Fibroblast of pulmonary artery (primary cell): ENCODE results near the gene PTPRN2.
"Not testable (repeated sequence)": the region's sequence is repeated elsewhere in the genome, so short reads cannot be mapped to it uniquely, and the experiment has no call there.

Experiments
- DNase-seq: peaks from one replicate; pipeline ENCODE4 v3.0.0-alpha.2; 2010; ENCODE audit warnings: low read depth
- H3K4me3 ChIP-seq: replicated peaks from 2 replicates; pipeline ENCODE4 v1.5.1; 2011; ENCODE audit warnings: low read depth, mild to moderate bottlenecking, control low read depth, low read length, moderate library complexity
- CTCF ChIP-seq: IDR thresholded peaks from 2 replicates; pipeline ENCODE4 v1.5.1; 2011; ENCODE audit warnings: mild to moderate bottlenecking, control low read depth, low read length, inconsistent platforms; ENCODE audit errors: missing control alignments

Gene PTPRN2

GRCh38 chr7:157700231-157701005 lies 887.2 kb downstream of the PTPRN2 start:
- no peak overlapping the region for H3K4me3 ChIP-seq
- TF ChIP-seq CTCF = no peak
- DNase-seq = no peak

- no peak for TF ChIP-seq CTCF
- no peak overlapping the region for H3K4me3 ChIP-seq
- no peak for DNase-seq
Observed at GRCh38 chr7:157699357-157700013, 888.1 kb downstream of the PTPRN2 start.

- DNase-seq, H3K4me3 ChIP-seq: not testable (repeated sequence)
Observed at GRCh38 chr7:157697287-157697686, 890.3 kb downstream of the PTPRN2 start.

GRCh38 chr7:157695609-157696008 lies 892.0 kb downstream of the PTPRN2 start:
- H3K4me3 ChIP-seq, DNase-seq: not testable (repeated sequence)

GRCh38 chr7:157694376-157694665 lies 893.3 kb downstream of the PTPRN2 start:
- TF ChIP-seq CTCF = no peak
- H3K4me3 ChIP-seq = no peak overlapping the region
- DNase-seq = no peak

GRCh38 chr7:157693521-157694375 lies 893.9 kb downstream of the PTPRN2 start:
- TF ChIP-seq CTCF = no peak
- H3K4me3 ChIP-seq = no peak overlapping the region
- no peak for DNase-seq

- H3K4me3 ChIP-seq = no peak overlapping the region
- DNase-seq = no peak
- no peak for TF ChIP-seq CTCF
Observed at GRCh38 chr7:157693071-157693520, 894.5 kb downstream of the PTPRN2 start.
